Caco-2 (cell line): ENCODE measurements around the gene PAX7. TPM values are rescaled to one million over a fixed set of nuclear protein-coding genes. Genes with fewer than 3 reads are reported as not detected.

Experiments used
- BruUV-seq: library from RNA; stranded (reverse); fragments of 400-500 nt; replicated peaks from 2 replicates; lab custom pipeline; 2021; lab: Mats Ljungman, UMichigan
- CTCF ChIA-PET: fragments of 300-600 bp; sonication (Branson Sonifier 250); formaldehyde crosslinking; loops from one replicate; lab custom pipeline; 2022; ENCODE audit warnings: antibody characterized with exemption; lab: Charles Lee
- POLR2A ChIA-PET: fragments of 300-600 bp; sonication (Branson Sonifier 250); formaldehyde crosslinking; loops from one replicate; lab custom pipeline; 2022; ENCODE audit warnings: antibody characterized with exemption; lab: Charles Lee
- DNase-seq, 2 experiments: peaks; one replicate each; pipeline versions ENCODE4 v3.0.0 to v3.0.0-alpha.2; 2020 to 2022
- H3K27me3 ChIP-seq: replicated peaks from 2 replicates; pipeline ENCODE4 v1.6.0; 2011; ENCODE audit warnings: low read length; ENCODE audit not compliant: control insufficient read depth, insufficient read depth
- H3K36me3 ChIP-seq: 2 replicates; pipeline ENCODE4 v1.5.1; 2011; ENCODE audit warnings: low read length; ENCODE audit not compliant: control insufficient read depth, insufficient read depth
- H3K4me1 ChIP-seq: fragments of 250-450 bp; sonication (Bioruptor Pico); 2 replicates; pipeline ENCODE4 v1.5.1; 2020; ENCODE audit warnings: mild to moderate bottlenecking
- H3K4me3 ChIP-seq: 2 replicates; pipeline ENCODE4 v1.5.1; 2011; ENCODE audit warnings: low read depth, mild to moderate bottlenecking, control low read depth, low read length
- H3K9me3 ChIP-seq: fragments of 250-450 bp; sonication (Bioruptor Pico); 2 replicates; pipeline ENCODE4 v1.5.1; 2020; ENCODE audit warnings: mild to moderate bottlenecking, moderate library complexity
- H3K27ac Mint-ChIP-seq: one replicate; pipeline ENCODE4 v1.8.0; 2022; ENCODE audit warnings: mixed read lengths; ENCODE audit not compliant: unreplicated experiment
- H3K27me3 Mint-ChIP-seq: one replicate; pipeline ENCODE4 v1.8.0; 2022; ENCODE audit warnings: mixed read lengths; ENCODE audit not compliant: insufficient read depth, unreplicated experiment
- H3K36me3 Mint-ChIP-seq: one replicate; pipeline ENCODE4 v1.8.0; 2022; ENCODE audit warnings: mild to moderate bottlenecking, mixed read lengths; ENCODE audit not compliant: insufficient read depth, unreplicated experiment
- H3K4me1 Mint-ChIP-seq: one replicate; pipeline ENCODE4 v1.8.0; 2022; ENCODE audit warnings: low read depth, mixed read lengths; ENCODE audit not compliant: unreplicated experiment
- H3K4me3 Mint-ChIP-seq: one replicate; pipeline ENCODE4 v1.8.0; 2022; ENCODE audit warnings: mild to moderate bottlenecking, moderate library complexity, mixed read lengths; ENCODE audit not compliant: unreplicated experiment
- H3K9me3 Mint-ChIP-seq: one replicate; pipeline ENCODE4 v1.8.0; 2022; ENCODE audit warnings: mixed read lengths; ENCODE audit not compliant: unreplicated experiment
- intact Hi-C: fragments of 100-400 bp; cut with micrococcal nuclease; formaldehyde crosslinking; loops from one replicate; pipeline ENCODE4 v1.10.0; 2022; ENCODE audit not compliant: unreplicated experiment
- total RNA-seq: library from RNA; stranded (reverse); gene quantifications from 2 replicates; pipeline ENCODE4 v1.2.3, GENCODE V29; 2022
- TF ChIP-seq, protein P1 (sequence below), 2 experiments: fragments of 200-600 bp in 1 of 2; IDR thresholded peaks; 1 replicate in 1 of 2; 2 replicates in 1 of 2; pipeline versions ENCODE4 v1.5.1 to v1.8.0; 2011 to 2022; ENCODE audit warnings: antibody characterized with exemption in 1 of 2, control low read depth in 1 of 2, inconsistent platforms in 1 of 2, low read depth in 1 of 2, low read length in 1 of 2, mild to moderate bottlenecking in 1 of 2, moderate library complexity in 1 of 2; ENCODE audit not compliant: insufficient read depth in 1 of 2, severe bottlenecking in 1 of 2, unreplicated experiment in 1 of 2

The PAX7 gene
- total RNA-seq, 1 experiment from 2014 or later = 0.18 TPM

DNA sequence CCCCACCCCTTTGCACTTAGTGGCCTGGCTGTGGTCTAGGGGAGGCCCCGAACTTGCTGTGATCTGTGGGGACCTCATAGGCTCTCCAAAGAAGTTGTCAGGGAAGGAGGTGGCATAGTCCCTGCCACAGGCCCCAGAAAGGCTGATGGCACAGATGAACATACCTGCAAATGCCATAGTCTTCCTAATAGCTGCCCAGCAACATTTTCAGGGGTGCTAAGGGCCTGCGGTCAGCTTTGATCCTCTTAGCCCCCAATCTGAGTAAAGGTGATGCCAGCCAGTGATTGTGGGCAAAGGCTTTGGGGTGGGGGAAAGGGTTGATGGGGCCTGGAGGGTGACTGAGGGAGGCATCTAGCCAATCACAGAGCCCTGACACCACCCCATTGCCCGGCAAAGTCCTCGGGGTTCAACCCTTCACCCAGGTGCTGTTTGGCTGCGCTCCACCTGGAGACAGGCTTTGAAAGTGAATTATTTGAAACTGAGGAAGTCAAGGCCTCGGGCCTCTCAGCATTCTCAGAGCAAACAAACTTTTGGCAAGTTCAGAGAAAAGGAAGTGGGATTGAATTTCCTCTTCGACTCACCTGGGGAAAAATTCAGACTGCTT, 35.8 kb downstream of the PAX7 start:
- CTCF ChIA-PET = no interaction called here
- no peaks in the 10 kb centered on the region for H3K9me3 Mint-ChIP-seq

DNA sequence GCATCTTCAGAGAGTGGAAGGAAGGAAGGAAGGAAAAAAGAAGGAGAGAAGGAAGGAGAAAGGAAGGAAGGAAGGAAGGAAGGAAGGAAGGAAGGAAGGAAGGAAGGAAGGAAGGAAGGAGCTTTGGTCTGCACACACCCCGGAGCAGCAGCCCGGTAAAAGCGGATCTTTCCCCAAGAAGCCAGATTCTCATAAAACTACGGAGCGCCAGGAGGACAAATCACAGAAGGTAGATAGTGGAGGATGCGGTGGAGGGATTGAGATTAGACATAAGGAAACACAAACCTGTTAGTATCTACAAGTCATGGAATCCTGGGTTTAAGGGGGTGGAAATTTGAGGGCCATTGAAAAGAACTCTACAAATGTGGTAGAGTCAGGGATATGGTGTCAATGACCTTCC, 36.7 kb downstream of the PAX7 start:
- POLR2A ChIA-PET = no interaction called here
- H3K4me3 ChIP-seq = no peak overlapping the region
- peaks cover 6% of the 10 kb centered on the region for H3K4me1 ChIP-seq

More for the DNA sequence above, 35.8 kb downstream of the PAX7 start:
- Histone ChIP-seq H3K36me3 (no peaks in the 10 kb centered on the region), H3K9me3 (no peaks in the 10 kb centered on the region), H3K4me3 (no peak overlapping the region), H3K4me1 (peaks cover 6% of the 10 kb centered on the region), H3K27me3 (no peaks in the 10 kb centered on the region)
- H3K4me1 Mint-ChIP-seq = no peaks in the 10 kb centered on the region
- intact Hi-C loops = no loop called here
- no TSS peak for BruUV-seq
- H3K4me3 Mint-ChIP-seq = no peak overlapping the region
- H3K27me3 Mint-ChIP-seq = no peaks in the 10 kb centered on the region
- H3K27ac Mint-ChIP-seq = no peak overlapping the region
- TF ChIP-seq, protein P1, sequence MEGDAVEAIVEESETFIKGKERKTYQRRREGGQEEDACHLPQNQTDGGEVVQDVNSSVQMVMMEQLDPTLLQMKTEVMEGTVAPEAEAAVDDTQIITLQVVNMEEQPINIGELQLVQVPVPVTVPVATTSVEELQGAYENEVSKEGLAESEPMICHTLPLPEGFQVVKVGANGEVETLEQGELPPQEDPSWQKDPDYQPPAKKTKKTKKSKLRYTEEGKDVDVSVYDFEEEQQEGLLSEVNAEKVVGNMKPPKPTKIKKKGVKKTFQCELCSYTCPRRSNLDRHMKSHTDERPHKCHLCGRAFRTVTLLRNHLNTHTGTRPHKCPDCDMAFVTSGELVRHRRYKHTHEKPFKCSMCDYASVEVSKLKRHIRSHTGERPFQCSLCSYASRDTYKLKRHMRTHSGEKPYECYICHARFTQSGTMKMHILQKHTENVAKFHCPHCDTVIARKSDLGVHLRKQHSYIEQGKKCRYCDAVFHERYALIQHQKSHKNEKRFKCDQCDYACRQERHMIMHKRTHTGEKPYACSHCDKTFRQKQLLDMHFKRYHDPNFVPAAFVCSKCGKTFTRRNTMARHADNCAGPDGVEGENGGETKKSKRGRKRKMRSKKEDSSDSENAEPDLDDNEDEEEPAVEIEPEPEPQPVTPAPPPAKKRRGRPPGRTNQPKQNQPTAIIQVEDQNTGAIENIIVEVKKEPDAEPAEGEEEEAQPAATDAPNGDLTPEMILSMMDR (IDR thresholded peaks at IDR 0.05; ENCODE audit: insufficient read depth in 1 of 2, low read depth in 1 of 2, low read length in 1 of 2, severe bottlenecking in 1 of 2, unreplicated experiment in 1 of 2) = no peak
- POLR2A ChIA-PET = no interaction called here
- H3K36me3 Mint-ChIP-seq = peaks cover 5% of the 10 kb centered on the region
- DNase-seq = no peak

DNA sequence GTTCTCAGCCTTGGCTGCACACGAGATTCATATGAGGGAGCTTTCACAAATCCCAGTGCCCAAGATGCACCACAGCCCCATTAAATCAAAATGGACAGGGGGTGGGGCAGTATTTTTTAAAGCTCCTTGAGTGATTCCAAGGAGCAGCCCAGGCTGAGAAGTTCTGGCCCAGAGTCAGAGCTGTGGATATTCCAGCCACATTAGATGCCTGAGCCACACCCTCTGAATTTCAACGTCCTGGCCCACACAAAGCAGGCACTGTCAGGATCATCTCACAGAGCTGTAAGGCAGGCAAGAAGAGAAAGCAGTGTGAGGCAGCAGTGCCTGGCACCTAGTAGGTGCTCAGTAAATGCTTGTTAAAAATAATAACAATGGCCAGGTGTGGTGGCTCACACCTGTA, 37.4 kb downstream of the PAX7 start:
- Mint-ChIP-seq H3K27ac (no peak overlapping the region), H3K36me3 (peaks cover 5% of the 10 kb centered on the region), H3K9me3 (no peaks in the 10 kb centered on the region), H3K4me1 (no peaks in the 10 kb centered on the region), H3K27me3 (no peaks in the 10 kb centered on the region), H3K4me3 (no peak overlapping the region)
- peaks cover 6% of the 10 kb centered on the region for H3K4me1 ChIP-seq
- TF ChIP-seq, protein P1 (IDR thresholded peaks at IDR 0.05; ENCODE audit: insufficient read depth in 1 of 2, low read depth in 1 of 2, low read length in 1 of 2, severe bottlenecking in 1 of 2, unreplicated experiment in 1 of 2) = no peak
- no TSS peak for BruUV-seq
- no peak for DNase-seq
- intact Hi-C loops = no loop called here
- POLR2A ChIA-PET = no interaction called here
- no peaks in the 10 kb centered on the region for H3K27me3 ChIP-seq
- H3K9me3 ChIP-seq = no peaks in the 10 kb centered on the region
- no peaks in the 10 kb centered on the region for H3K36me3 ChIP-seq
- no peak overlapping the region for H3K4me3 ChIP-seq
- CTCF ChIA-PET = no interaction called here

More for the DNA sequence above, 36.7 kb downstream of the PAX7 start:
- H3K4me1 Mint-ChIP-seq = no peaks in the 10 kb centered on the region
- H3K27ac Mint-ChIP-seq = no peak overlapping the region
- intact Hi-C loops = no loop called here
- TF ChIP-seq, protein P1 (IDR thresholded peaks at IDR 0.05; ENCODE audit: insufficient read depth in 1 of 2, low read depth in 1 of 2, low read length in 1 of 2, severe bottlenecking in 1 of 2, unreplicated experiment in 1 of 2) = no peak
- no peaks in the 10 kb centered on the region for H3K9me3 ChIP-seq
- no peaks in the 10 kb centered on the region for H3K27me3 Mint-ChIP-seq
- H3K27me3 ChIP-seq = no peaks in the 10 kb centered on the region
- CTCF ChIA-PET = no interaction called here
- BruUV-seq = no TSS peak
- H3K36me3 ChIP-seq = no peaks in the 10 kb centered on the region
- H3K9me3 Mint-ChIP-seq = no peaks in the 10 kb centered on the region
- no peak overlapping the region for H3K4me3 Mint-ChIP-seq
- DNase-seq = no peak
- peaks cover 5% of the 10 kb centered on the region for H3K36me3 Mint-ChIP-seq
